Erythroblast (primary cell): Measurements from ENCODE around the gene FGD4.

Experiments
- DNase-seq, 2 experiments: peaks; one replicate each; lab custom pipeline; 2025; lab: John Stamatoyannopoulos, UW
- GATA1 ChIP-seq: IDR thresholded peaks from 2 replicates; pipeline ENCODE4 v1.6.1; 2011; ENCODE audit warnings: low read depth, mild to moderate bottlenecking, control low read depth, low read length, moderate library complexity
- POLR2A ChIP-seq: IDR thresholded peaks from 2 replicates; pipeline ENCODE4 v1.6.1; 2011; ENCODE audit warnings: mild to moderate bottlenecking, low read length

Gene FGD4

GRCh38 chr12:32399370-32400113 lies at the start of gene FGD4:
TSS of gene FGD4 (plus strand) at chr12:32399558.
- TF ChIP-seq GATA1 (no peak), POLR2A (peak; percentile 69)
- DNase-seq: peak; percentile 84 to 85

GRCh38 chr12:32353540-32353939 lies 45.8 kb upstream of the FGD4 start:
- no peak for DNase-seq
- TF ChIP-seq POLR2A (no peak), GATA1 (no peak)

- TF ChIP-seq POLR2A: no peak
- TF ChIP-seq GATA1: no peak
- DNase-seq: no peak
Observed at GRCh38 chr12:32357601-32358249, 41.6 kb upstream of the FGD4 start.

GRCh38 chr12:32360956-32361355 lies 38.4 kb upstream of the FGD4 start:
- TF ChIP-seq GATA1: no peak
- no peak for TF ChIP-seq POLR2A
- DNase-seq: no peak

- TF ChIP-seq GATA1 (no peak), POLR2A (no peak)
Observed at GRCh38 chr12:32362892-32363291, 36.5 kb upstream of the FGD4 start.

GRCh38 chr12:32365473-32366064 lies 33.8 kb upstream of the FGD4 start:
- TF ChIP-seq GATA1: no peak
- TF ChIP-seq POLR2A: no peak
- DNase-seq: peak; percentile 68 to 80

More at GRCh38 chr12:32362892-32363291, 36.5 kb upstream of the FGD4 start:
- no peak for DNase-seq

- no peak for TF ChIP-seq GATA1
- no peak for TF ChIP-seq POLR2A
- DNase-seq: no peak
Observed at GRCh38 chr12:32366714-32367113, 32.6 kb upstream of the FGD4 start.

- TF ChIP-seq GATA1: no peak
- TF ChIP-seq POLR2A: no peak
- no peak for DNase-seq
Observed at GRCh38 chr12:32367381-32367780, 32.0 kb upstream of the FGD4 start.

- TF ChIP-seq GATA1: no peak
- TF ChIP-seq POLR2A: no peak
- no peak for DNase-seq
Observed at GRCh38 chr12:32369202-32369601, 30.2 kb upstream of the FGD4 start.

- DNase-seq: no peak
- no peak for TF ChIP-seq GATA1
- no peak for TF ChIP-seq POLR2A
Observed at GRCh38 chr12:32377344-32378055, 21.9 kb upstream of the FGD4 start.

- no peak for DNase-seq
- TF ChIP-seq POLR2A (no peak), GATA1 (no peak)
Observed at GRCh38 chr12:32379213-32379612, 20.1 kb upstream of the FGD4 start.

- TF ChIP-seq GATA1 (no peak), POLR2A (no peak)
- DNase-seq: no peak
Observed at GRCh38 chr12:32379667-32380066, 19.7 kb upstream of the FGD4 start.

- no peak for DNase-seq
- TF ChIP-seq GATA1 (no peak), POLR2A (no peak)
Observed at GRCh38 chr12:32382226-32382625, 17.1 kb upstream of the FGD4 start.

GRCh38 chr12:32390572-32391219 lies 8.7 kb upstream of the FGD4 start:
- TF ChIP-seq POLR2A (no peak), GATA1 (no peak)

More at GRCh38 chr12:32390572-32391219, 8.7 kb upstream of the FGD4 start:
- DNase-seq: peak; percentile 48 to 62
